Activated T-cell treated with anti-CD3 and anti-CD28 coated beads, Interleukin-2, amount 50 U/mL, for 4 hours (primary cell): ENCODE data around the gene RDH13. TPM values are rescaled to one million over a fixed set of nuclear protein-coding genes. Genes with fewer than 3 reads are reported as not detected.

Experiments
- ATAC-seq, 2 donors: fragments of 200-7000 bp; cut with Tn5 transposase; one replicate each; pipeline ENCODE4 v1.10.0; 2021
- DNase-seq: peaks from one replicate; pipeline ENCODE4 v3.0.0-alpha.2; 2020
- H3K27me3 Mint-ChIP-seq: one replicate; pipeline ENCODE4 v1.8.0; 2021; ENCODE audit warnings: low read depth, mixed read lengths
- H3K36me3 Mint-ChIP-seq: one replicate; pipeline ENCODE4 v1.8.0; 2022; ENCODE audit warnings: mixed read lengths; ENCODE audit not compliant: insufficient read depth
- H3K4me1 Mint-ChIP-seq: one replicate; pipeline ENCODE4 v1.8.0; 2021; ENCODE audit warnings: low read depth, mixed read lengths
- H3K4me3 Mint-ChIP-seq: one replicate; pipeline ENCODE4 v1.8.0; 2021; ENCODE audit warnings: mild to moderate bottlenecking, moderate library complexity, mixed read lengths
- H3K9me3 Mint-ChIP-seq: one replicate; pipeline ENCODE4 v1.8.0; 2021; ENCODE audit warnings: mixed read lengths
- total RNA-seq, 3 donors: library from RNA; stranded (reverse); gene quantifications; one replicate each; pipeline ENCODE4 v1.2.1, GENCODE V29; 2021

The RDH13 gene
- total RNA-seq, 3 donors from 2014 or later: 19.2 to 40.7 (median 19.5) TPM

DNA sequence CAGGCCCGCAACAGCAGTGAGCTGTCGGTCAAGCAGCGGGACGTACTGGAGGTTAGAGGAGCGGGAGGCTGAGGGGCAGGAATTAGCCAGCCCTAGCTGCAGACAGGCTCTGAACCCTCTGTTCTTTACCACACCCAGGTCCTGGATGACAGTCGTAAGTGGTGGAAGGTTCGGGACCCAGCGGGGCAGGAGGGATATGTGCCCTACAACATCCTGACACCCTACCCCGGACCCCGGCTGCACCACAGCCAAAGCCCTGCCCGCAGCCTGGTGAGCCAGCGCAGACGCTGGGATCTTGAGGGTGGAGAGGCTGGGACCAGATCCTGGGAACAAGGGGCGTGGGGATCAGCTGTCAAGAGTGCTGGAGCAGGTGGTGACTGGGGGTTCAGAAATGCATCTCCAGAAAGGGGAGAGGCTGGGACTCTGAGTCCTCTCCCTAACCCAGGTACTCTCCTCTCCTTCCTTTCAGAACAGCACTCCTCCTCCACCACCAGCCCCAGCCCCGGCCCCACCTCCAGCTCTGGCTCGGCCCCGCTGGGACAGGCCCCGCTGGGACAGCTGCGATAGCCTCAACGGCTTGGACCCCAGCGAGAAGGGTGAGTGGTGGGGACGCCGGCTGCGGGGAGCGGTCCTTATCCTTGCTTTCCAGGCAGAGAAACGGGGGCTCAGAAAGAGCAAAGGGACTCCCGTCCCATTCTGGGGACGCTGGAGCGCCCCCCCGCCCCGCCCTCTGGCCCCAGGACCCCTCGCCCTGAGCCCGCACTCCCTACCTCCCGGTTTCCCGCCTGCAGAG is 23.2 kb upstream of the RDH13 start:
- DNase-seq (no peak), ATAC-seq (no peak)
- peaks cover 8% of the 10 kb centered on the region for H3K36me3 Mint-ChIP-seq
- H3K4me3 Mint-ChIP-seq: no peak overlapping the region
- H3K27me3 Mint-ChIP-seq: peaks cover 61% of the 10 kb centered on the region
- H3K4me1 Mint-ChIP-seq: peaks cover 27% of the 10 kb centered on the region
- H3K9me3 Mint-ChIP-seq: no peaks in the 10 kb centered on the region

DNA sequence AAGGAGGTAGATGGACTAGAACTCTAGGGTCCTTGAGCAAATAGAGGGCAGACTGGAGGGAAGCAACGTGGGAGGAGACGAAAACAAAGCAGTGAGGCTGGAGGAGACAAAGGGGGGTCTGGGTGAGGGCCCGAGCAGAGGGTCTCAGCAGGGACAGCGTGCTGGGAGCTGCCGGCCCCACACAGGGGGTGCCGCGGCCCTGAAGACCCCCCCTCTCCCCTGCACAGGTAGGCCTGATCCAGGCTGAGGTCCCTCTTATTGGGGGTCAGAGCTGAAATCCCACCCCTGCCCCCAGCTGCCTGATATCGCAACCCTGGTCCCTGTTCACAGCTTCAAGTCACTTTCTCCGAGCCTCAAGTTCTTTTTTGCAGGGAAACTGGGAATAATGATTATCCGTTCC is 21.5 kb upstream of the RDH13 start:
- Mint-ChIP-seq H3K27me3 (peaks cover 65% of the 10 kb centered on the region), H3K36me3 (peaks cover 2% of the 10 kb centered on the region), H3K4me3 (no peak overlapping the region), H3K4me1 (peaks cover 37% of the 10 kb centered on the region), H3K9me3 (no peaks in the 10 kb centered on the region)
- DNase-seq (no peak), ATAC-seq (no peak)

DNA sequence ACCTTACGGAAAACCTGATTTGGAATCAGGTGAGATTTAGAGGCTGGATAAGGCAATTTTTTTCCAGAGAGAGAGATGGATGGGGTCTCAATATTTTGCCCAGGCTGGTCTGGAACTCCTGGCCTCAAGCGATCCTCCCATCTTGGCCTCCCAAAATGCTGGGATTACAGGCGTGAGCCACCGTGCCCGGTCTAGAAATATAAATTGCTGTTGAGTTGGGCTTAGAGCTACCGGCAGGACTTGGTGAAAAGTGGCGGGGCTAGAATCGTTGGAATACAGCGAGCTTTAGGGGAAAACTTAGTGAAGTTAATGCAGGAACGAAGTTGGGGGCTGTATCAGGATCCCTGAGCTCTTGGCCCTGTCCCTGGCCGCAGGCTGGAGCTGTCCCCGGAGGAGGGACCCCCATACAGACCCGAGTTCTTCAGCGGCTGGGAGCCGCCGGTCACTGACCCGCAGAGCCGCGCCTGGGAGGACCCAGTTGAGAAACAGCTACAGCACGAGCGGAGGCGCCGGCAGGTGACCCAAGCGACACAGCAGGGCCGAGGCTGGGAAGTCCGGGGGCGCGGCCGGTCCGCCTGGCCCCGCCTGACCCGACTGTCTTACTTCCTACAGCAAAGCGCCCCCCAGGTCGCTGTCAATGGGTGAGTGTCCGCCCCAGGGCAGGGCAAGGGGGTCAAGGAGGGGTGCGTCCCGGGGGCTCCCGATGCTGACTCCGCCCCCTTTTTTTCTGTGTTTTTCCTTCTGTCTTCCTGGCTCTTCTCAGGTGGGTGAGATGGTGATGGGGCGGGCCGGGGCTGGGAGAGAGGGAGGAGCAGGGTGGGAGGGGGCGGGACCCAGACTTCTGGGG is 20.3 kb upstream of the RDH13 start:
- peaks cover 31% of the 10 kb centered on the region for H3K4me1 Mint-ChIP-seq
- H3K36me3 Mint-ChIP-seq: no peaks in the 10 kb centered on the region
- no peak overlapping the region for H3K4me3 Mint-ChIP-seq
- peaks cover 61% of the 10 kb centered on the region for H3K27me3 Mint-ChIP-seq
- H3K9me3 Mint-ChIP-seq: no peaks in the 10 kb centered on the region
- ATAC-seq: no peak
- DNase-seq: no peak

DNA sequence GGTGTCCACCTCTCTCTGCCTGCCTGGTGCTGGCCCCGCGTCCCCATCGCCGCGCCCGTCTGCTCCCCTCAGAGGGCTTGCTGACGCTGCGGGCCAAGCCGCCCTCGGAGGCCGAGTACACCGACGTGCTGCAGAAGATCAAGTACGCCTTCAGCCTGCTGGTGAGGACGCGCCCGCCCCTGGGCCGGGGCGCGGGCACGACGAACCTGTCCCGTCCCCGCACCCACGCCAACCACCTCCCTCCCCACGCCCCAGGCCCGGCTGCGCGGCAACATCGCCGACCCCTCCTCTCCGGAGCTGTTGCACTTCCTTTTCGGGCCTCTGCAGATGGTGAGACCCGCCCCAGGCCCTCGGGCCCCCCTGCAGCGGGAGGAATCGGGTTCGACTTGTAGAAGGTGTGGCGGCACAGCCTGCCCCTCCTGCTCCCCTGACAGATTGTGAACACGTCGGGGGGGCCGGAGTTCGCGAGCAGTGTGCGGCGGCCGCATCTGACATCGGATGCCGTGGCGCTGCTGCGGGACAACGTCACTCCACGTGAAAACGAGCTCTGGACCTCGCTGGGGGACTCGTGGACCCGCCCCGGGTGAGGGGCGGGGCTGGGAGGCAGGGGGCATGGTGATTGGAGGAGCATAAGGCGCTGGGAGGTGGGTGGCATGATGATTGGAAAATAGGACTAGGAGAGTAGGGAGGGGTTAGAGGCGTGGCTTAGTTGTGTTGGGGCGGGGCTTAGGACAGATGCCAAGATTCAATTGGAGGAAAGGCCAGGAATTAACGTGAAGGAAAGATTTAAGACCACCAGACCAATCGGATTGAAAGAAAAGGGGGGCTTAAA is 19.3 kb upstream of the RDH13 start:
- Mint-ChIP-seq H3K9me3 (no peaks in the 10 kb centered on the region), H3K36me3 (no peaks in the 10 kb centered on the region), H3K4me1 (peaks cover 21% of the 10 kb centered on the region), H3K27me3 (peaks cover 52% of the 10 kb centered on the region), H3K4me3 (peak overlapping the region; percentile 43)
- ATAC-seq: peak; percentile 1 to 6
- DNase-seq: peak; percentile 35

DNA sequence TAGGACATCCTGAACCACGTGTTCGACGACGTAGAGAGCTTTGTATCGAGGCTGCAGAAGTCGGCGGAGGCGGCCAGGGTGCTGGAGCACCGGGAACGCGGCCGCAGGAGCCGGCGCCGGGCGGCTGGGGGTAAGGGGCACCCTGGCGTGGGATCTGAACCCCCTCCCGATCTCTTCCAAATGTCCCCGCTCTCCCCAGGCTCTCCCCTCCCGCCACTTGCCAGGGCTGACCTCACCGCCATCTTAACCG is 18.7 kb upstream of the RDH13 start:
- peaks cover 19% of the 10 kb centered on the region for H3K4me1 Mint-ChIP-seq
- peak overlapping the region; percentile 75 for H3K4me3 Mint-ChIP-seq
- peaks cover 53% of the 10 kb centered on the region for H3K27me3 Mint-ChIP-seq
- no peaks in the 10 kb centered on the region for H3K36me3 Mint-ChIP-seq
- no peak for DNase-seq
- H3K9me3 Mint-ChIP-seq: no peaks in the 10 kb centered on the region
- ATAC-seq: no peak

DNA sequence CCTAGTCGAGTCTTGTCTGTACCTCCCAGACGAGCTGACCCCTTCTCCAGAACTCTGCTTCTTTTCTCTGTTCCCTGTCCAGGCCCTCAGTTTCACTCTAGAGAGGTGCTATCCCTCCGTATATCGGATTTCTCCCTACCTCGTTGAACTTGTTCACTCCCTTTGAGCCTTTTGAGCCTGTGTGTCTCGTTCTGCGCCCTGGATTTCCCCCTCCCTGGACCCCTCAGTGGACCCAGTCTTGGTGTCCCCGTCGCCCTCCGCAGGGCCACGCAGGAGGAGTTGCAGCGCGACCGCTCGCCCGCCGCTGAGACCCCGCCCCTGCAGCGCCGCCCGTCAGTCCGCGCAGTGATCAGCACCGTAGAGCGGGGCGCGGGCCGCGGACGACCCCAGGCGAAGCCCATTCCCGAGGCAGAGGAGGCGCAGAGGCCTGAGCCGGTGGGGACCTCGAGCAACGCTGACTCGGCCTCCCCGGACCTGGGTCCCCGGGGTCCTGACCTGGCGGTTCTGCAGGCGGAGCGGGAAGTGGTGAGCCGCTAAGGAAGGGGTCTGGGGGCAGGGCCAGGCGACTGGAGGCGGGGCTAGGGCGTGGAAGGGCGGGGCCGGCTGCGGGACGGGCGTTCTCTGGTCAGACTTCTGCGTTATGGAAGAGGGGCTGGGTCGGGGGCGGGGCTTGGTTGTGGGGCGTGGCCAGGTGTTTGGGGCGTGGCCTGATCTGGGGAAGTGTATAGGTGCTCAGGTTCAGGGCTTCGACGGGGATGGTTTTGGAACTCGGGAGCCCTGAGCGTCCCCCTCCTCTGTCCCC is 18.2 kb upstream of the RDH13 start:
- Mint-ChIP-seq H3K9me3 (no peaks in the 10 kb centered on the region), H3K36me3 (no peaks in the 10 kb centered on the region), H3K27me3 (peaks cover 56% of the 10 kb centered on the region), H3K4me3 (peak overlapping the region; percentile 75), H3K4me1 (peaks cover 19% of the 10 kb centered on the region)
- ATAC-seq (peak; percentile 81 to 84), DNase-seq (peak; percentile 79)

DNA sequence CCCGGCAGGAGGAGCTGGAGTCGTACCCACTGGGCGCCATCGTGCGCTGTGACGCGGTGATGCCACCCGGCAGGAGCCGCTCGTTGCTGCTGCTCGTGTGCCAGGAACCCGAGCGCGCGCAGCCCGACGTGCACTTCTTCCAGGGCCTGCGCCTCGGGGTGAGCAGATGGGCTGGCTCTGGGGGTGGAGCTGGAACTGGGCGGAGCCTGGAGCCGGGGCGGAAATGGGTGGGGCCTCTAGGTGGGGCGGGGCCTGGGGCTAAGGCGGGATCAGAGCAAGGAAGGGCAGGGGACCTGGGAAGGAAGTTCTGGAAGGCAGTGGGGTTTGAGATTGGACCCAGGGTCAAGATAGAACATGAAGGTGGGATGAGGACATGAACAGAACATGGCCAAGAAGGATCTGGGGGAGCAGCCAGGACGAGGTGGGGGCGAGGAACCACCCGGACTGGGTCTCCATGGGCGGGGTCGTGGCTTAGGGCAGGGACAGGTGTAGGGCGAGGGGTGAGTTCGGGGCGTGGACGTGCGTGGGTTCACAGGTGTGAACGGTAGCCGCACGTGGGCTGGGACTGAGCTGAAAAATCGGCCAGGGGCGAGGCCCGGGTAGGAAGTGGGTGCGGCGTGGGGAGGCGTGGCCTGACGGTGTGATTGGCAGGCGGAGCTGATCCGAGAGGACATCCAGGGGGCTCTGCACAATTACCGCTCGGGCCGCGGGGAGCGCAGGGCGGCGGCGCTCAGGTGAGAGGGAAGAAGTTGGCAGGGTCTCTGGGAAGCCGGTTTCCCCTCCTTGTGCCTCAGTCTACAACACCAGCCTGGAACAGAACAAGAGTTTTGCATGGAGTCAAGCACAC is 17.4 kb upstream of the RDH13 start:
- peak; percentile 32 for DNase-seq
- no peaks in the 10 kb centered on the region for H3K9me3 Mint-ChIP-seq
- peak overlapping the region; percentile 75 for H3K4me3 Mint-ChIP-seq
- peaks cover 51% of the 10 kb centered on the region for H3K27me3 Mint-ChIP-seq
- no peaks in the 10 kb centered on the region for H3K36me3 Mint-ChIP-seq
- H3K4me1 Mint-ChIP-seq: peaks cover 19% of the 10 kb centered on the region
- ATAC-seq: peak; percentile 59 to 60

DNA sequence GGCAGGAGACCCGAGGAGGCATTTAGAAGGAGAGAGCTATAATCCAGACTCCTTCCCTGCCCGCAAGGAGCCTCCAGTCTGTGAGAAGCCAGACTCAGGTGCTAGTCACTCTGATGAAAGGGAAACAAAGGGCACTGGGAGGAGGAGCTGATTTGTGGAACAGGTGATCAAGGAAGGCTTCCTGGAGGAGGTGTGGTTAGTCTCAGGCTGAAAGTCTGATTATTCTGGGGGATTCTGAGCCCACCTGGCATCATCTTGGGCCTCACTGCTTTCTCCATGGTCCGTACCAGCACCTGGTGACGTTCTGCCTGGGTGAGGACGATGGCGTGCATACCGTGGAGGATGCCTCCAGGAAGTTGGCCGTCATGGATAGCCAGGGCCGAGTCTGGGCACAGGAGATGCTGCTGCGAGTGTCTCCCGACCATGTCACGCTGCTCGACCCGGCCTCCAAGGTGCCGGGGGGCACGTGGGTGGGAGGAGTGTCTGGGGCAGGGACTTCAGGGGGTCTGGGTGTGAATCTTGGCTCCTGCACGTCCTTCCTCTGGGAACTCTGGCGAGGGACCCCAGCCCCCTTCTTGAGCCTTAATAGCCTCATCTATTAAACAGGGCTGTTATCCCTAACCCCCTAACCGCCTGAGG is 16.6 kb upstream of the RDH13 start:
- peaks cover 48% of the 10 kb centered on the region for H3K27me3 Mint-ChIP-seq

DNA sequence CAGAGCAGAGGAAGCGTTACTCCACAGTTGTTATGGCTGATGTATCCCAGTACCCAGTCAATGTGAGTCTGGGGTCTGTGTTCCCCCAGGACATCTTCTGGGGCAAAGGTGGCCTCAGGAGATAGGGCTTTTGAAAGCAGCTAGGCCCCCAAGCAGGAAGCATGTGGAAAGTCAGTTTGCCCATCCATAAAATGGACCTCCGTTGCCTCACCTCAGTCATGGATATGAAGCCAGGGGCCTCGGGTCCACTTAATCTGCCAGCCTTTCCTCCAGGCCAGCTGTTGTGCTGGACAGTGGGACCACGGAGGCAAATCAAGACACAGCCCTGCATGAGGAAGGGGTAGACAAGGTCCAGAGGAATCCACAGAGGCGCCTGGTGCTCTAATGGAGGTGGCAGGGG is 16.0 kb upstream of the RDH13 start:
- ATAC-seq: no peak
- Mint-ChIP-seq H3K27me3 (peaks cover 45% of the 10 kb centered on the region), H3K4me3 (no peak overlapping the region), H3K9me3 (no peaks in the 10 kb centered on the region), H3K36me3 (no peaks in the 10 kb centered on the region), H3K4me1 (peaks cover 19% of the 10 kb centered on the region)
- no peak for DNase-seq

More for the DNA sequence above, 16.6 kb upstream of the RDH13 start:
- ATAC-seq (no peak), DNase-seq (no peak)
- peaks cover 19% of the 10 kb centered on the region for H3K4me1 Mint-ChIP-seq
- no peaks in the 10 kb centered on the region for H3K36me3 Mint-ChIP-seq
- no peaks in the 10 kb centered on the region for H3K9me3 Mint-ChIP-seq
- no peak overlapping the region for H3K4me3 Mint-ChIP-seq

DNA sequence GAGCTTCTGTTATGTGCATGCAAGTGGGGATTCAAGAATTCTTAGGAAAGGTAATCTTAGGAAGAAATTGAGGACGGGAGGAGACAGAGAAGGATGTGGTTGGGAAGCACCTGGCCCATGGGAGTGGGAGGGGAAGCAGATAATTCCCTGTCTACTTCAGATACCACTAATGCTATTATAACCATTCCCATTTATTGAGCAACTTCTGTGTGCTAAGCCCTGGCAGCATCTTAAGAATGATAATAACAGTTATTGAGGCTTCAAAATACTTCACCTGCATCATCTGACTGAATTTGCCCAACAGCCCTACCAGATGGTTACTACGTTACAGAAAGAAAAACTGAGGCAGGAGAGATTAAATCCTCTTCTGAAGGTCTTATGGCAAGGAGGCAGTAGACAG is 14.2 kb upstream of the RDH13 start:
- peaks cover 14% of the 10 kb centered on the region for H3K4me1 Mint-ChIP-seq
- no peak for ATAC-seq
- peaks cover 43% of the 10 kb centered on the region for H3K27me3 Mint-ChIP-seq
- H3K36me3 Mint-ChIP-seq: no peaks in the 10 kb centered on the region
- no peak overlapping the region for H3K4me3 Mint-ChIP-seq
- DNase-seq: no peak
- no peaks in the 10 kb centered on the region for H3K9me3 Mint-ChIP-seq

DNA sequence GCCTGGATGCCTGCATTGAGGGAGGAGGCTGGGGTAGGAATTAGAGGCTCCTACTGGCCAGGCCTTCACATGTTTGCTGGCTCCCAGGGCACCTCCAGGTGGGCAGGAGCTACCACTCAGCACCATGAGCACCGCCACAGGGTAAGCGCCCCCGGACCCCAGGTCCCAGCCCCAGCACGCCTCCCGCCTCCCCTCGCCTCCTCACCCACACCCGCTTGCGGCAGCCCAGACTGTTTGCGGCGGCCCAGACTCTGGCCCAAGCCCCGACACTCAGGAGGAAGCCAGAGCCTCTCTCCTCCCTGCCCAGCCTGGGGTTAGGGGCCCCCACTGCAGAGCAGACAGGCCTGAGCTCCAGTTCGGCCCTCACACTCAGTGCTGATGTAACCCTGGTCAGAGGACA is 13.4 kb upstream of the RDH13 start:
- Mint-ChIP-seq H3K36me3 (no peaks in the 10 kb centered on the region), H3K9me3 (no peaks in the 10 kb centered on the region), H3K4me3 (no peak overlapping the region), H3K27me3 (peaks cover 48% of the 10 kb centered on the region), H3K4me1 (peaks cover 12% of the 10 kb centered on the region)
- DNase-seq (no peak), ATAC-seq (no peak)

DNA sequence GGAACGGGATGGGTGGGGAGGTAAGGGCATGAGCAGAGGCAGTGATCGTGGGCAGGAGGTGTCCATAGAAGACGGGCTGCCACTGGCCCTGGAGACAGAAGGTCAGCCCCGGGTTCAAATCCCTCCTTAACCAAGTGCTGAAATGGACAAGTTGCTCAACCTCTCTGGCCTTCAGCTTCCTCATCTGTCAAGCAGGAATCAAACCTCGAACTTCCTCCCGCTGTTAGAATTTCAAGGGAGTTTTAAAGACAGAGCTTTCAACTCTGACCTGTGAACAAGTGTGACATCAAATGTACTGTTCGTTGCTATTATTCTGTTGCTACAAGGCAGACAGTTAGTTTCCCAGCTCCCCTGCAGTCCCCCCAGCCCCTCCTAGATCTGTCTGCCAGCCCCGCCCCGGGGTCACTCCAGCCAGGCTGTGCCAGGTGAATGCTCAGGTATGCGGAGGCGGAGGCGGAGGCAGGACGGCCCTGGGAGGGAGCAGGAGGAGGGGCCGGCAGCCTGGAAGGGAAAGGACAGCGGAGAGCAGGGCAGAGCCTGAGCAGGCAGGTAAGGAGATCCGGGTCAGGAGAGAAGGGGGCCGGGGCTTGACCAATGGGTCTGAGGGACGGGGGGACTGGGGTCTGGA is 12.5 kb upstream of the RDH13 start, which contains the start of gene EPS8L1:
TSS of gene EPS8L1 (plus strand) at position 499 of the 628 bp plus-strand sequence. CDS start 576 bp downstream, outside the sequence.
- peaks cover 54% of the 10 kb centered on the region for H3K27me3 Mint-ChIP-seq
- no peaks in the 10 kb centered on the region for H3K36me3 Mint-ChIP-seq
- DNase-seq (no peak), ATAC-seq (no peak)
- H3K9me3 Mint-ChIP-seq: no peaks in the 10 kb centered on the region
- H3K4me1 Mint-ChIP-seq: peaks cover 7% of the 10 kb centered on the region
- no peak within 1 kb of the TSS for H3K4me3 Mint-ChIP-seq
